ENCODE data around the gene PAX7.

PAX7 gene

DNA sequence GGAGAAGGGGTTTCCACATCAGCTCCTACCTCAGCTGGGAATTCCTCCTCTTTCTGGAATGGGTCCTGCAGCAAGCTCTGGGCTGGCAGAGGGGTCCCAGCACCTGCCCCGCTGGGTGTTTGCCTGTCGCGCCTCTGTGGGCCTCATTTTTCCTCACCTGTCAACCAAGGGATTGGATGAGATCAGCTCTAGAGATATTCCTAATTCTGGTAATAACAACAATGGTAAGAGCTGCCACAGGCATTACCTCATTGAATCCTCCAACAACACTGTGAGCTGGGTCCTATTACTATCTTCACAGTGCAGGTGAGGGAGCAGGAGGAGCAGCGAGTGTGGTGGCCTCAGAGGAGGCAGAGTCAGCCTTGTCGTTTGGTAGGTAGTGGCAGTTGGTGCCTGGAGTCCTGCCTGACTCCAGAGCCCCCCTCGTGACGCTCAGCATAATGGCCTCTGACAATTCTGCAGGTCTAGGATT is 23.3 kb upstream of the PAX7 start:
- H3K27ac ChIP-seq, result peak overlapping the region; percentile 22; the same call in 1 of the 2 replicates
- TF ChIP-seq, protein P1, sequence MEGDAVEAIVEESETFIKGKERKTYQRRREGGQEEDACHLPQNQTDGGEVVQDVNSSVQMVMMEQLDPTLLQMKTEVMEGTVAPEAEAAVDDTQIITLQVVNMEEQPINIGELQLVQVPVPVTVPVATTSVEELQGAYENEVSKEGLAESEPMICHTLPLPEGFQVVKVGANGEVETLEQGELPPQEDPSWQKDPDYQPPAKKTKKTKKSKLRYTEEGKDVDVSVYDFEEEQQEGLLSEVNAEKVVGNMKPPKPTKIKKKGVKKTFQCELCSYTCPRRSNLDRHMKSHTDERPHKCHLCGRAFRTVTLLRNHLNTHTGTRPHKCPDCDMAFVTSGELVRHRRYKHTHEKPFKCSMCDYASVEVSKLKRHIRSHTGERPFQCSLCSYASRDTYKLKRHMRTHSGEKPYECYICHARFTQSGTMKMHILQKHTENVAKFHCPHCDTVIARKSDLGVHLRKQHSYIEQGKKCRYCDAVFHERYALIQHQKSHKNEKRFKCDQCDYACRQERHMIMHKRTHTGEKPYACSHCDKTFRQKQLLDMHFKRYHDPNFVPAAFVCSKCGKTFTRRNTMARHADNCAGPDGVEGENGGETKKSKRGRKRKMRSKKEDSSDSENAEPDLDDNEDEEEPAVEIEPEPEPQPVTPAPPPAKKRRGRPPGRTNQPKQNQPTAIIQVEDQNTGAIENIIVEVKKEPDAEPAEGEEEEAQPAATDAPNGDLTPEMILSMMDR (conservative IDR thresholded peaks at IDR 0.05), result no peak

DNA sequence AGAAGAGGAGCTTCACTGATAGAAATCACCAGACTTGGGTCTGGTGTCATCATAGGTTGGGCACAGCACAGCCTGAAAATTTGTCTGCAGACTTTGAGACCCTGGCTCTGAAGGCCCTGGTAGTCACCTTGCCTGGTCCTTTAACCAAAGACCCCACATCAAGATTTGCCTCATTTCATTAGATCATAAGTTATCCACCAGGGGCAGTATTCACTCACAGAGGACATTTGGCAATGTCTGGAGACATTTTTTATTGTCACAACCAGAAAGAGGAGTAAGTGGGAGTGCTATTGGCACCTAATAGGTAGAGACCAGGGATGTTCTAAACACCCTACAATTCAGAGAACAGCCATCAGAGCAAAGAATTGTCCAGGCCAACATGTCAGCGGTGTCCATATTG is 22.1 kb upstream of the PAX7 start:
- TF ChIP-seq, protein P1 (conservative IDR thresholded peaks at IDR 0.05), result no peak
- H3K27ac ChIP-seq, result no peak overlapping the region

DNA sequence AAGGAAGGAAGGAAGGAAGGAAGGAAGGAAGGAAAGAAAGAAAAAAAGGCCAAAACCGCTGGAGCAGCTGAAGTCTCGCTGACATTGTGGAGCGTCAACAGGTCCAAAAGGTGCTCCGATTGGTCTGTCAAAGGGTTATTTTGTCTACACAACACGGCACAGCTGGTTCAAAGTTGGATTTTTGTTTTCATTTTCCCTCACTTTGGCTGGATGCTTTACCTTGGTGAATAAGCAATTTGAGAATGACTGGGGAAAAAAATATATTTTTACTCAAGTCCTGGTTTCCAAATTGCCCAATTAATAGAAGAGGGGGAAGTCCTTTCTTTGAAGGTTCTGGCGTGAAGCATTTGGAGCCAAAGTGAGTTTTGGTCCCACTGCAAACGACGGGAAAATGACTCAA is 19.3 kb upstream of the PAX7 start:
- H3K27ac ChIP-seq, result no peak overlapping the region
- TF ChIP-seq, protein P1 (conservative IDR thresholded peaks at IDR 0.05), result no peak

DNA sequence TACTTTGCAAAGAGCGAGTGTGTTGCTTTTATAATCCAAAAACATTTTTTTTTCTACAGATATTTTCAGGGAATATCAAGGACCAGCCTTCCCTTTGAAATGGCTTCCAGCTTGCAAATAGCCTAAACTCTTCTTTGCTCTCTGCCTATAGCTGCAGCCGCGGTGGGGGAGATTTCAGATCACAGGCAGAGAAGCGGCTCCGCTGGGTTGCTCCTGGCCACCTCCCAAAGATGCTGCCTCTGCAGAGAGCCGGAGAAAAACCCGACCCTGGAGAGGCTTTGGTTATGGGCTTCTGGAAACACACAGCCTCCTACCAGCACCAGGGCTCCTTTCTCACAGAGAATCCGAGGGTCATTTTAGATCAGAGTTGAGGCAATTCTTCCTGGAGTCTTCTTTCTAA is 18.6 kb upstream of the PAX7 start:
- no peak overlapping the region for H3K27ac ChIP-seq
- TF ChIP-seq, protein P1 (conservative IDR thresholded peaks at IDR 0.05), result no peak

DNA sequence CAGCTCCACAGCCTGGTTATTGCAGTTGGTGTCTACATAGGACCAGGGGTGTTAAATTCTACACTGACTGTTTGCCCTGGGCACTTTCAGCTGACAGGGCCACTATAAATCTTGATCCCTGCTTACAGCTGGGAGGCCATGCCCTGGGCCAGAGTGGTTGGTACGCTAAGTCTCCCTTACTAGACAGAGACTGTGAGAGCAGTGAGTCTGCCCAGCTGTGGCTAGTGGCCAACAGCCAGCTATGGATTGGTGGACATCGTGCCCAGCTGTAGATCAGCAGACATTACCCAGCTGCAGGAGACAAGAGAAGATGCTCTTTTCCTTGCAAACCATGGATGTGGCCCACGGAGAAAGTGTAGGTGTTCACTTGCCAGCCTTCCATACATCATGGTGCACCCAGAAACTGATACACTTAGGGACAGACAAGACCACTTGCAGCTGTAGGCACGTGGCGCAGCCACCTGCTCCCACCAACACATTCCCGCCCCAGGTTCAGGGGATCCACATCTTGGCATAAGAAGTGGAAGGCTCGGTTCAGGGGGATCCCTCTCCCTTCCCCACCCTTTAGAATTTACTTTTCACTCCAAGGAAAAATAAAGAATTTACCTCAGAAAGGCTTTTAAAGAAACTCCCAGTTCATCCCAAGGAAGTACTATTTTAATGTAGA is 16.4 kb upstream of the PAX7 start:
- H3K27ac ChIP-seq, result no peak overlapping the region
- TF ChIP-seq, protein P1 (conservative IDR thresholded peaks at IDR 0.05), result no peak

DNA sequence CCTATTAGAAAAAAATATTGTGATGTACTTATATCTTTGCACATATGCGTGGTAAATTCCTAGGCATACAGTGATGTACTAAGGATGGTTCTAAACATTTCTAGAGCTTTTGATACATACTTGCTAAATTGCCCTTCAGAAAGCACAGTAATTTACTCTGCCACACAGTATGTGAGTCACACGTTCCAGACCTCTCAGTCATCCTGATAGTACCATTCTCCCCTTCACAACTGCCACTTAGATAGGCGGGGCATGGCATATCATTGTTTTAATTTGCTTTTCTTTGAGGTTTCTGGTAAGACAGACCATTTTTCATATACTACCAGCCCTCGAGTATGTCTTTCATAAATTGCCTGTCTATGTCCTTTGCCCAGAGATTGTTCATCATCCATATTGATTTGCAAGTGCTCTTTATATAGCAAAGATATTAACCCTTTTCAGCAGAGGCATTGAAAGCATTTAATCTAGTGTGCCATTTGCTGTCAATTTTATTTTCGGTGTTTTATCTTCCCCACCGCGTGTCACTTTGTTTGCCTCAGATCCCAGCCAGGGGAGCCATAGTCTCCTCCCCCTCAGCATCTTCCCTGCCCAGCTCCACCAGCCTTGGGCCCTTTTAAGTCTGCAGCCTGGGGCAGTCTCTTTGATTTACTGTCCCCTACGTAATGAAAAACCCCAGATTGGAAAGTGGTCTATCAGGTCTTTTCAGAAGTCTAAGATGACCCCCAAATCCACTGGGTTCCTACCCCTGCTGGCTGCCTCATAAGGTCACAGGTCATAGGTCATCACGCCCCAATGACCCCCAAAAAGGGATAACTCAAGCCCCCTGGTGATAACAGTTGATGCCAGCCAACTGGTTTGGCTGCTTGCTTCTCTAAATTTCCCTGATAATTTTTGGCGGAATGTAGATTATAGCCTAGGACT is 11.8 kb upstream of the PAX7 start:
- no peak overlapping the region for H3K27ac ChIP-seq
- TF ChIP-seq, protein P1 (conservative IDR thresholded peaks at IDR 0.05), result no peak

DNA sequence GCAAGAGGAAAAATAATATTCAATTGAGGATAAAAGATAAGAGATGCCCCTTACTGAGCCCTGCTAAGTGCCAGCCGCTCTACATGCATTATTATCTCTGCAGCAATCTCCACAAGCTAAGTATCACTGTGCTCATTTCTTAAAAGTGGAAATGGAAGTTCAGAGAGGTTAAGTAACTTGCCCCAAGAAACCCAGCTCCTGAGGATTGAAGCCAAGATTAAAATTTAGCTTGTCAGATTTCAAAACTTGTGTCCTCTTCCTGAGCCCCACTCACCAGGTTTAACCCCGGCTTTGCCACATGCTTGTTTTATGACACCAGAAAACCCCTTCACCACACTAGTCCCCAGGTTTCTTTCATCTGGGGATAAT is 11.2 kb upstream of the PAX7 start:
- H3K27ac ChIP-seq, result no peak overlapping the region
- TF ChIP-seq, protein P1 (conservative IDR thresholded peaks at IDR 0.05), result no peak

All from VCaP (cell line).